GM21786 (cell line): ENCODE data around the gene SULT1A1.
"Not testable (repeated sequence)": the region's sequence is repeated elsewhere in the genome, so short reads cannot be mapped to it uniquely, and the experiment has no call there.

ENCODE experiments used
- ATAC-seq: cut with Tn5 transposase; IDR thresholded peaks from one replicate; pipeline ENCODE4 v1.9.1; 2021; ENCODE audit not compliant: unreplicated experiment

The SULT1A1 gene

DNA sequence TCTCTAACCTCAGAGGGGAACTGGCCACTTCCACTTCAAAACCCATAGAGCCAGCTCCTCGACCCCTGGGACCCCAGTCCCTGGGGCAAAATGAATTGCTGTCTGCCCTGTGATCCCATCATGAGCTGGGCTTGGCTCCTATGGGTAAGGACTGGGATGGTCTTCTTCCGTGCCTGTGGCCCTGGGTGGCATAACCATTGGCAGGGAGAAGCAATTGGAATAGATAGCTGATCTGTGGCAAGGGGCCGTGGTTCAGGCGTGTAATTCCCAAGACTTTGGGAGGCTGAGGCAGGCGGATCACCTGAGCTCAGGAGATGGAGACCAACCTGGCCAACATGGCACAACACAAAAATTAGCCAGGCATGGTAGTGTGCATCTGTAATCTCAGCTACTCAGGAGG, 17.3 kb downstream of the SULT1A1 start:
- ATAC-seq: no peak

DNA sequence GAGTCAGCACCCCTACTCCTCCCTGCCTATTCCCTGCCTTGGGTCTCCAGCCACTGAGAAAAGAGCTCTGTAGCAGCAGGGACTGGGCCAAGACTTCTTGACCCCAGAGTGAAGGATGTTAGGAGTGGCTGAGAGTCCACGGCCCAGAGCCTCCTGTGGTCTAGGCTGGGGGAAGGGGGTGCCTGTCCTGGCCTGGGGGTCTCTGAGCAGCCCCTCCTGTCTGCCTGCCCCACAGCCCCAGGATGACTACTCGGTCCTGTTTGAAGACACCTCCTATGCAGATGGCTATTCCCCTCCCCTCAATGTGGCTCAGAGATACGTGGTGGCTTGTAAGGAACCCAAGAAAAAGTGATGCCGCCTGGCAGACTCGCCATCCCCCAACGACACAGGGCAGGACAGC, 18.5 kb downstream of the SULT1A1 start:
- no peak for ATAC-seq

DNA sequence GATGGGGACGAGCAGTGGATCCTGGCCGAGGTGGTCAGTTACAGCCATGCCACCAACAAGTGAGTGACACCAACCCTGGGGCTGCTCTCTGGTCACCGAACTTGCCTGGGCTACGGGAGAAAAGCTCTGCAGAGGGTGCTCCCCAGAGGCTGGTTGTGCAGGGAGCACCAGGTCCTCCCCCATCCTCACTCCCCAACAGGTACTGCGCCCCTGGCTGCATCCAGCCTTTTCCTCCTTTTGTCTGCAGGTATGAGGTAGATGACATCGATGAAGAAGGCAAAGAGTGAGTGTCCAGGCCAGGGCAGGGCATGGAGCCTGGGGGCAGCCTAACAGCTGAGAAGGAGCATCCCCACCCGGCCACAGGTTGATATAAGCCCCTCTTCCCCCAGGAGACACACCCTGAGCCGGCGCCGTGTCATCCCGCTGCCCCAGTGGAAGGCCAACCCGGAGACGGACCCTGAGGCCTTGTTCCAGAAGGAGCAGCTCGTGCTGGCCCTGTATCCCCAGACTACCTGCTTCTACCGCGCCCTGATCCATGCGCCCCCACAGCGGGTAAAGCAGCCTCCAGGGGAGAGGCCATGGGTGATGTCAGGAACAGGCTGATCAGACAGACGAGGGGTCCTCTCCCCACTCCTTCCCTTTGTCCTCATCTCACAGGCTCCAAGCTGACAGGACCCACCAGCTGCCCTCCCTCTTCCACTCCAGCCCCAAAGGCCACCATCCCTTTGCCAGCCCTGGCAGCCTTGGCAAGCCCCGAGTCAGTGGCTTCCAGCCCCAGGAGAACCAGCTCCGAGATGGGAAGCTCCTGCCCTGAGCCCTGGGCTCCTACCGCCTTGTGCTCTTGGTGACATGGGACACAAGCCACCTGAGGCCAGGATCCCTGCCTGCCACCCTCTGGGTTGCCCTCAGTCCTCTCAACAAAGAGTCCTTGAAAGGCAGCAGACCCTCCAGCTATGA, 19.2 kb downstream of the SULT1A1 start:
- no peak for ATAC-seq

DNA sequence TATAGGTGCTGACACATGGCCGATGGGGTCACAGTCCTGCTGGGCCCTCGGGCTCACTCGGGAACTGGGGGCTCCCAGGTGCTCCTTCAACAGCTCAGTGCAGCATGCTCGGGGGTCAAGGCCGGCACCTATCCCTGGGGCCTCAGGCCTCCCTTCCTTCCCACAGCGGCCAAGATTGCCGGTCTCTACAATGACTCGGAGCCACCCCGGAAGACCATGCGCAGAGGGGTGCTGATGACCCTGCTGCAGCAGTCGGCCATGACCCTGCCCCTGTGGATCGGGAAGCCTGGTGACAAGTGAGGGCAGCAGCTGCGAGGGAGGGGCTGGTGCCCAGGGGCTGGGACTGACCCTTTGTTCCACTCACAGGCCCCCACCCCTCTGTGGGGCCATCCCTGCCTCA, 19.9 kb downstream of the SULT1A1 start:
- no peak for ATAC-seq

DNA sequence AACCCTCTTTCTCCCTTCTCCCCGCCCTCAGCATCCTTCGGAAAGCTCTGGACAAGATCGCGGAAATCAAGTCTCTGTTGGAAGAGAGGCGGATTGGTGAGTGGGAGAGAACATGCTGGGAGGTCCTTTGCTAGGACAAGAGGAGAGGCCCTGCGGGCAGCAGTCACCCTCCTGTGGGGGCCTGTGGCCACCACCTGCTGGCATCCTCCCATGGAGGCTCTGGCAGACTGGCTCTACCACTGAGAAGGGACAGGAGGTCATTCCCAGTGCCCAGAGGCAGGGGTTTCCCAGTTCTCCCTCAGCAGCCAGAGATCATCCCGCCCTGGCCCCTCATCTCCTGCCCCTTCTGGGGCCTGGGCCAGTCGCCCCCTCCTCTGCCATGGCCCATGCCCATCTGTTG, 20.8 kb downstream of the SULT1A1 start:
- ATAC-seq: no peak

DNA sequence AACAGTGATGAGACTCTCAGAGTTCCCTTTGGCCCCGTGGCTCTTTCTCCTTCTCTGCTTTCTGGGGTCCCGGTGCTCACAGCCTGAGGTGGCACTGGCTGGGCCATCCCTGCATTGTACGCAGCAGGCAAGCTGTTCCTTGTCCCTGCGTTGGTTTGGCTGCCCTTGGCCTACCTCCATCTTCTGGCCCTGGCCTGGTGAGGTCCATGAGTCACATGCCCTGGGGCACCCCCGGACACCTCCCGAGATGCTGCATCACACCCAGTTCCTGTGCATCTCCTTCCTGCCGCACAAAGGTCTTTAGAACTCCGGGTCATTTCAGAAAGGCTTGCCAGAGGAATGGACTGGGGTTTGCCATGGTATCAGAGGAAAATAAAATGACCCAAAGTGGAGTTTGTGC, 22.5 kb downstream of the SULT1A1 start:
- ATAC-seq: no peak

DNA sequence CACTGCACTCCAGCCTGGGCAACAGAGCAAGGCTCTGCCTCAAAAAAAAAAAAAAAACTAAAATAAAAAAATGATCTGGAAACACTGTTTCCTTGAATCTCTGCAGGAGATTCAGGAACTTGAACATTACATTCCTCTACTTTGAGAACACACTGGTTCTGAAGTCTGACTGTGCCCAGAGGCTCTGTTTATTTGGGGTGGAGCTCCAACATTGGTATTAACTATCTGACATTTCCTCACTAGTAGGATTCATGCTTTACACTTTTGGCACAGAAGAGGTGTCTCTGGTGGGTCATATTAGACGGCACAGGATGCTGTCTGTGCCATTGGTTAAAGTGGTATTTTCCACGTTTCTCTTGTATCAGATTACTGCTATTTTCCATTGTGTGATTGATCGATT, 23.4 kb downstream of the SULT1A1 start:
- ATAC-seq: no peak

DNA sequence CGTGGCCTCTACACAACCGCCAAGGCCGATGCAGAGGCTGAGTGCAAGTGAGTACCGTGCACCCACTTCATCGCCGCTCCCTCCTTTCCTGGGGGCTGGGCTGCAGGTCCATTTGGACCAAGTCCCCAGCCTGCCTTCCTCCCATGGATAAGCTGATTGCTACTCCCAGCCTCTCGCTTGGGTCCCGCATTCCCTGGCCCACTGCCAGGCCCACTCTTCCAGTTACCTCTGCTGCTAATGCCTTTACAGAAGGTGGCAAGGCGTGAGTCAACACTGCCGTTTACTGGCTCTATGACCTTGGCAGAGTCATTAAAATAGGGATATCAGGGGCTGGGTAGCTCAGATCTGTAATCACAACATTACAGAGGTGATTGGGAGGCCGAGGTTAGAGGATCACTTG, 24.2 kb downstream of the SULT1A1 start:
- no peak for ATAC-seq

DNA sequence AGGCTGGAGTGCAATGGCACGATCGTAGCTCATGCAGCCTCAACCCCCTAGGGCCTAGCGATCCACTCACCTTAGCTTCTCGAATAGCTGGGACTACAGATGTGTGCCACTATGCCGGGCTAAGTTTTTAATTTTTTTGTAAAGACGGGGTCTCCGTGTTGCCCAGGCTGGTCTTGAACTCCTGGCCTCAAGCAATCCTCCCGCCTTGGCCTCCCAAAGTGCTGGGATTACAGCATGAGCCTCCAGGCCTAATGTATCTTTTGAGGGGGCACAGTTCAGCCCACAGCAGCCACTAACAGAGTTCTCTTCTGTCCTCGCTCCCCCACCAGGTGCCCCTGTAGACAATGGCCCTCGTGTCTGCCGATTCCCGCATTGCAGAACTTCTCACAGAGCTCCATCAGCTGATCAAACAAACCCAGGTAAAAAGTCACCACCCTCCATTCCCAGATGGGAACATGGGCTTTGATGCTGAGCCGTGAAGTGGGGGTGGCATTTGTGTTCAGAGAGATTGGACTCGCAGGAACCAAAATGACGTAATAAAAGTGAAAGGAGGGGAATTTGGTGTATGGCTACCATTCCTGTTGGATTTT, 29.0 kb downstream of the SULT1A1 start:
- ATAC-seq: no peak

DNA sequence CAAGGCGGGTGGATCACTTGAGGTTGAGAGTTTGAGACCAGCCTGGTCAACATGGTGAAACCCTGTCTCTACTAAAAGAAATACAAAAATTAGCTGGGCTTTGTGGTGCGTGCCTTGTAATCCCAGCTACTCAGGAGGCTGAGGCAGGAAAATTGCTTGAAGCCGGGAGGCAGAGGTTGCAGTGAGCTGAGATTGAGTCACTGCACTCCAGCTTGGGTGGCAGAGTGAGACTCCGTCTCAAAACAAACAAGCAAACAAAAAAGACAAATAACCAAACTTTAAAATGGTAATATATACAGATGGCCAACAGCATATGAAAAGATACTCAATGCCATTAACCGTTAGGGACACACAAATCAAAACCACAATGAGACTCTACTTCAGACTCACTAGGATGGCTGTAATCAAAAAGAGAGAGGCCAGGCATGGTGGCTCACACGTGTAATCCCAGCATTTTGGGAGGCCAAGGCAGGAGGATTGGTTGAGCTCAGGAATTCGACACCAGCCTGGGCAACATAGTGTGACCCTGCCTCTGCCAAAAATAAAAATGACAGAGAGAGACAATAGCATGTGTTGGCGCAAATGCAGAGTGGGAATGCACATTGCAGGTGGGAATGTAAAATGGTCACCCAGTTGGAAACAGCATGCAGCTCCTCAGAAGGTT, 34.3 kb downstream of the SULT1A1 start:
- ATAC-seq: no peak

DNA sequence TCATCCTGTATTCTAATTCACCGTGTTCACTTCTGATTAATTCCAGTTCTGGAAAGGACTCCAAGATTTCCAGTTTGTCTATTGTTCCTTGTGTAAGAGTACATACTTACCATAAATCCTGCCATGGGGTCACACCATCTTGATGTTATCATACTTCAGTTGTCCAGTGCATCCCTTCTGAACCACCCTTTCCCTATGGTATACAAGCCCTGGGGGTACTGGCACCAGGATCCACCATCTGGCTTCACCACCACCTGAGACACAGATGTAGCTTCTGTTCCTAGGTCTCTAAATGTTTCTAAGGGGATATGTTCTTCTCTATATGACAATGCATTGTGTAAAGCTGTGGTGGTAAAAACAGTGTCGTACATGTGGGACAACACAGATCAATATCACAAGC, 34.9 kb downstream of the SULT1A1 start:
- ATAC-seq: no peak

DNA sequence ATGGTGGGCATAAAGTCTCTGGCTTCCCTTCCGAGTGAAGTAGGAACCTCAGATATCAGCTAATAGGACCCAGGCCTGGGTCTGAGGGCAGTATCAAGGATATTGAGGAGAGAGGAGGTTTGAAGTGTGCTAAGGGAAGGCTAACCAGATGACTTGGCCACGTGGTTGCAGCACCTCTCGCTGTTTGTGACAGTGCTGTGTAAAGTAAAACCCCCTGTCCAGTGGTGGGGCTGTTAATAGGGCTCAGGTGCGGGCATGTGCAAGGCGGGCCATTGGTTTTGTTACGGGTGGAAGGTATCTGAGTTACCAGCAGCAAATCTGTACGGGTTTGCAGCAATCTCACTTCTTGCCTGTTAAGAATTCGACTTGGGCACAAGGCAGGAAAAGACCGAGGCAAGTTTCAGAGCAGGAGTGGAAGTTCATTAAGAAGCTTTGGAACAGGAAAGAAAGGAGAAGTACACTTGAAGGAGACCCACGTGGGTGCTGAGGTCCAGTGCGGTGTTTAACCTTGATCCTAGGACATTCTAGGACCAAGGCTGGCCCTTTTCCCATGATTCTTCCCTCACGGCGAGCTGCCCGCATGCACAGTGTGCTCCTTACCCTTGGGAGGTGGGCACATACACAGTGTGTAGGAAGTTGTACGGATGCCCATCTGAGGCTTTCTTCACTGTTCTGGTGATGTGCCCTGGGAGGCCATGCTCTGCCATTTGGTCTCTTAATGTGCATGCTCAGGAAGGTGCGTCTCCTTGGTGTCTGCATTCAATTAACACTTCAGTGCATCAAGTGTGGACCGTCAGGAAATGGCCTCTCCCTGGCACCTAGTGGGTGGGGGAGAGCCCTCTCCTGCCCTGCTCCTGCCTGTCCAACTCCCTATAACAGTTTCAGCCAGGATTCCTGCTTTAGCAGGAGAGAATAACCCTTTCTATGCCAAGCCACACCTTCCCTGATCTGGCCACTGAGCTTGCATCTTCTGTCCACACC, 35.8 kb downstream of the SULT1A1 start:
- ATAC-seq: no peak

DNA sequence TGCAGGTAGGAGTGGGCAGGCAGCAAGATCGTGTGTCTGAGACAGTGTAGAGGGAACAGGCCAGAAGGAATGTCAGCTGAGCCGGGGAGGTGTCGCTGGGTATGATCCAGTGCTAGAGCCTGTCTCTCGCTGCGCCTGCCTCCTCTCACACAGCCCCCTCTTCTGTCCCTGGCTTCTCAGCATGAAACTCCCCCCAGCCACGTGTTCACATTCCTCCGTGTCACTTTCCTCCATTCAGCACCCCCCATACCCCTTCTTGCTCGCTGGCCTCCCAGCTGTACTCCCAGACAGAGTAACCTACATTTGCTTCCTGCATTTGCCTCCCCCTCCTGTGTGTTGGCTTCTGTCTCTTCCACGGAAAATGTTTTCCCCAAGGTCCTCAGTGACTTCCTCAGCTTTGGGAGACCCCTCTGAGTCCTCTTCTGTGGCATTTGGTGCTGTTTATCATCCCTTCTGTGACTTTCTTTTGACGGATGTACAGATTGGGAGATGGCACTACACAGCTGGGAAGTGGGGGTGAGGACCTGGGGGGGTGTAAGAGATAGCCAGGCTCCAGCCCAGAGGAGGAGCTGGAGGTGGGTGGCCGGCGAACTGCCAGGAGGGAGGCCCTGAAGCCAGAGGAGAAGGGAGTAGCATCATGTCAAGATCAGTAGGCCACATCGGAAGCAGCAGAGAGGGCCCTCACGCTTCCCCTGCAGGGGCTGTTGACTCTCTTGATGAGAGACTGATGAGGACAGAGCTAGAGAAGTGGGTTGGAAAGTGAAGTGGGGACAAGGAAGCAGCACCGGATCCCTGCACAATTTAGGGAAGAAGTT, 36.9 kb downstream of the SULT1A1 start:
- ATAC-seq: no peak

DNA sequence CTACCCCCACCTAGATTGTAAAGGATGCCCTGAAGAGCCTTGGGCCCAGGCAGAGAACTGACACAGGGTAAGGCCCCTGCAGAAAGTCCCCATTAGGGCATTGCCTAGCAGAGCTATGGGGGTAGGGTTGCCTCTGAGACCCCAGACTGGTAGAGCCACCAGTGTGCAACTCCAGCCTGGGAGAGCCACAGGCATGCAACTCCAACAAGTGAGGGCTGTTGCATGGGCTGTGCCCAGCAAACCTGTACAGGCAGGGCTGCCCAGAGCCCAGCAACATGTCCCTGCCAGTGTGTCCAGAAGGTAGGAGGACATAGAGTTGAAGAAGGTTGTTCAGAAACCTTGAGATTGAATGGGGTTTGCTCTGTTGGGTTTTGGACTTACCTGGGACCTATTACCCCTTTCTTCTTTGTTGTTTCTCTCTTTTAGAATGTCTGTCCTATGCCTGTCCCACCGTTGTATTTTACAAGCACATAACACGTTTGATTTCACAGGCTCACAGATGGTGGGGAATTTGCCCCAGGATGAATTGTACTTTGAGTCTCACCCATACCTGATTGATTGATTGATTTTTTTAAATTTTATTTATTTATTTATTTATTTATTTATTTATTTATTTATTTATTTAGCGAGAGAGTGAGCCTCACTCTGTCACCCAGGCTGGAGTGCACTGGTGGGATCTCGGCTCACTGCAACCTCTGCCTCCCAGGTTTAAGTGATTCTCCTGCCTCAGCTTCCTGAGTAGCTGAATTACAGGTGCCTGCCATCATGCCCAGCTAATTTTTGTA, 39.7 kb downstream of the SULT1A1 start:
- no peak for ATAC-seq

DNA sequence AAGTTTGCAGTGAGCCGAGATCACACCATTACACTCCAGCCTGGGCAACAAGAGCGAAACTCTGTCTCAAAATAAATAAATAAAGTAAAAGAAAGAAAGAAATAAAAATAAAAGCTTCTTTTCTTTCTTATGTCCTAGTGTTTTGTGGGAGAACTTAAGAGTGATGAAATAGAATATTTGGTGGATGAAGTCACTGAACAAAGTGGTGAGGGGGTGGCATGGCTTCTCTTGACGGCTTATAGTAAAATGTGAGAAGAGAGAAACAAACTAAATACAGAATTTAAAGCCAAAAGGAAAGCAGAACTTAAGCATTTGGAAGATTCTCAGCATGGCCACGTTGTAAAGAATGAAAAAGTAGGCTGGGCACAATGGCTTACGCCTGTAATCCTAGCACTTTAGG, 40.8 kb downstream of the SULT1A1 start:
- no peak for ATAC-seq

DNA sequence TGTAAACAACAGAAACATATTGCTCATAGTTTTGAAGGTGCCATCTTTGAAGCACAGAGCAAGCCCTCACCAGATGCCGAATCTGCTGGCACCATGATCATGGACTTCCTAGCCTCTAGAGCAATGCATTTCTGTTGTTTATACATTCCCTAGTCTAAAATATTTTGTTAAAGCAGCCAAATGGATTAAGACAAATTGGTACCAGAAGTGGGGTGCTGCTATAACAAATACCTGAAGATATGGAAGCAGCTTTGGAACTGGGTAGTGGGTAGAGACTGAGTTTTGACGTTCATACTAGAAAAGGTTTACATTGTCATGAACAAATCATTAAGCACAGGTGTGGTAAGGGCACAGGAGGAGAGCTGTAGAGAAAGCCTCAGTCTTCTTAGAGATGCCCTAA, 42.6 kb downstream of the SULT1A1 start:
- ATAC-seq: no peak

DNA sequence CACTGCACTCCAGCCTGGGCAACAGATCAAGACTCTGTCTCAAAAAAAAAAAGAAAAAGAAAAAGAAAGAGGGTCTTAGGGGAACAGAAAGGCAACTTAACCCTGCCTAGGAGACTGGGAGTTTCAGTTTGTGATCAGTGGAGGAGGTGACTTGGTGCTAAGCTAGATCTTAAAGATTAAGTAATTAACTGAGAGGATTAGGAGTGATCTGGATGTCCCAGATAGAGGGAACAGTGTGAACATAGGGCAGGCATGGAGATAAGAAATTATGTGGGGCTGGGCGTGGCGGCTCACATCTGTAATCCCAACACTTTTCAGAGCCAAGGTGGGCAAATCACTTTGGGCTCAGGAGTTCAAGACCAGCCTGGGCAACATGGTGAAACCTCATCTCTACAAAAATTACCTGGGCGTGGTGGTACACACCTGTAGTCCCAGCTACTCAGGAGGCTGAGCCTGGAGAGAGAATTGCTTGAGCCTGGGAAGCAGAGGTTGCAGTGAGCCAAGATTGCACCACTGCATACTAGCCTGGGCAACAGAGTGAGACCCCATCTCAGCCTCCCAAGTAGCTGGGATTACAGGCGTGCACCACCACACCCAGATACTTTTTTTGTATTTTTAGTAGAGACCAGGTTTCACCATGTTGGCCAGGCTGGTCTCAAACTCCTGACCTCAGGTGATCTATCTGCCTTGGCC, 43.5 kb downstream of the SULT1A1 start:
- not testable (repeated sequence) for ATAC-seq

DNA sequence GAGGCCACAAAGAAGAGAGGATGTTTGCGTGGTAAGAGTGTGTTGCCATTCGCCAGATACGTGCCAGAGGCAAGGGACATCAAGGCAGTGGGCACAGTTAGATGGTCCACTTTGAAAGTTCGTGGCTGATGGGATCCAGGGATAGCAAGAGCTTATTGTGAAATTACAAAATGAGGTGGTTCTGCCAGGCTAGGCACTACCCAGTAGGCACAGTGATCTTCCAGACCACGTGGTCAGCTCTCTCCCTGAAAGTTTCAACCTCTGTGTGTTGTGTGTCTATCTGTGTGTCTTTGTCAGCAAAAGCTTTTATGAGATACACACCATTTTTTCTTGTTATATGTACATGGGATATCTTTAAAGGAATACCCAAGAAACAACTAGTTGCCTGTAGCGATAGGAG, 46.6 kb downstream of the SULT1A1 start:
- no peak for ATAC-seq

DNA sequence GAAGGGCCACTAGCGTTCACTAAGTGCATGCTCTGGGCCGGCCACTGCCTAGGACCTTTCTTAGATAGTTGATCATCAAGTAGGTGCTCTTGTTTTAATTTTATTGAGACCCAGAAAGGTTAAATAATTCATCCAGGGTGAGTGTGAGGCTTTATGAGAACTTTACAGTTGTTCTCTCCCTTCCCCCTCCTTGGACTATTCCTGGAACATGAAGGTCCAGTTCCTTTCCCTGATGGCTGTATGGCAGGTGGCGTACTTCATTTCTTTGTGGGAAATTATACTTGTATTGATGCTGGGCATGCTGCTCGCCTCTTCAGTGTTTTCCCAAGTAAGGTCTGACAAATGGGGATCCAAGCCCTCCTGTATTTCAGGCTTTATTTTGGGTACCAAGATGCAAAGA, 47.6 kb downstream of the SULT1A1 start:
- ATAC-seq: no peak
